Upper lobe of left lung (tissue), 4 donors: ENCODE measurements around the gene DGKA.
A peak's percentile ranks its signal among the peaks of the same experiment; 100 is the strongest.

Experiments used
- CTCF ChIP-seq, 6 experiments: fragments of 450-650 bp in 4 of 6; fragments of 200-600 bp in 2 of 6; sonication (generic) in 2 of 6; IDR thresholded peaks; one replicate each; pipeline ENCODE4 v1.5.1; 2016 to 2019; ENCODE audit warnings: antibody characterized with exemption in 6 of 6
- EP300 ChIP-seq, 4 donors: sonication (generic); formaldehyde crosslinking; IDR thresholded peaks; one replicate each; pipeline ENCODE4 v1.5.1; 2017; ENCODE audit warnings: antibody characterized with exemption in 4 of 4, control low read depth in 2 of 4
- POLR2A ChIP-seq, 4 donors: fragments of 450-650 bp; IDR thresholded peaks; one replicate each; pipeline ENCODE4 v1.5.1; 2016 to 2017; ENCODE audit warnings: antibody characterized with exemption in 4 of 4, mild to moderate bottlenecking in 2 of 4
- POLR2AphosphoS5 ChIP-seq, 2 donors: sonication (generic); formaldehyde crosslinking; IDR thresholded peaks; one replicate each; pipeline ENCODE4 v1.5.1; 2017; ENCODE audit warnings: antibody characterized with exemption in 2 of 2

DNA sequence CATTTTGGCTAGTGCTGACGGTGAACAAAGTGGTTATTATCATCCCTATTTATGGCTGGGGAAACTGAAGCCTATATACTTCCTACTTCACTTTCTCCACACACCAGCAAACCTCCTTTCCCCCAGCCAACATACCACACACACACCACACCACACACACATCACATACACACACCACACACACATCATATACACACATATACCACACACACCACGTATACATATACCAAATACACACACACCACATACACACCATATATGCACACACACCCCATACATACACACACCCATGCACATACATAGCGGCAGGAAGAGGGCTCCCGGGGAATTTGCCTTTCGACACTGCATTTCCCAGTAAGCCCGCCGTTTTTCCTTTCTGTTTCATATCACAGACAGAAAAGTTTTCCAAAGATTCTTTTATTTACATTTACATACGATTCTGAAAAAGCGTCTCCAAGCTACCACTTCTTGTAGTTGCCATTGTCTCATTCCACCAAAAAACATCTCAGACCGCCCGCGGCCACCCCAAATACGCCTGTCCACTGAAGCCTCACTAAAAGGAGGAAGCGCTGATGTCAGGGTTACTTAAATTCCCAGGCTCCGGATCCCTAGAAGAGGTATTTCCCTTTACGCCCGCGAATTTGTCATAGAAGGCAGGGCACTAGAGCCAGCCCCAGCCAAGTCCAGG is 42.1 kb downstream of the DGKA start:
- TF ChIP-seq CTCF (IDR thresholded peaks at IDR 0.05) = no peak
- peak in 2 of 4 donors; percentile 65 to 67 for TF ChIP-seq POLR2A (IDR thresholded peaks at IDR 0.05)
- peak; percentile 58 to 89 for TF ChIP-seq POLR2AphosphoS5 (IDR thresholded peaks at IDR 0.05)
- TF ChIP-seq EP300 (IDR thresholded peaks at IDR 0.05) = peak in 1 of 4 donors; percentile 23
